OCI-LY1 (cell line): Measurements from ENCODE around the gene SPINK9.

ENCODE experiments used
- H2AFZ ChIP-seq: fragments of 200-600 bp; sonication (generic), shearing (Covaris generic); 2 replicates; pipeline ENCODE4 v1.6.0; 2014; ENCODE audit warnings: antibody characterized with exemption, mild to moderate bottlenecking, low read length
- H3F3A ChIP-seq: fragments of 200-600 bp; sonication (generic), shearing (Covaris generic); 2 replicates; pipeline ENCODE4 v1.6.0; 2014; ENCODE audit warnings: mild to moderate bottlenecking, antibody characterized with exemption, low read length, moderate library complexity; ENCODE audit not compliant: insufficient read depth
- H3K27ac ChIP-seq: fragments of 200-600 bp; sonication (generic); 2 replicates; pipeline ENCODE4 v1.5.1; 2014; ENCODE audit warnings: low read length, mixed run types, mild to moderate bottlenecking, low read depth; ENCODE audit not compliant: poor library complexity, severe bottlenecking
- H3K27me3 ChIP-seq: fragments of 200-600 bp; sonication (generic); 2 replicates; pipeline ENCODE4 v1.6.0; 2014; ENCODE audit warnings: antibody characterized with exemption, mild to moderate bottlenecking, low read length, moderate library complexity; ENCODE audit not compliant: insufficient read depth
- H3K36me3 ChIP-seq: fragments of 200-600 bp; sonication (generic); 2 replicates; pipeline ENCODE4 v1.6.1; 2014; ENCODE audit warnings: mild to moderate bottlenecking, antibody characterized with exemption, low read length, moderate library complexity, mixed read lengths; ENCODE audit not compliant: insufficient read depth
- H3K4me1 ChIP-seq: fragments of 200-600 bp; sonication (generic); 2 replicates; pipeline ENCODE4 v1.5.1; 2014; ENCODE audit warnings: mild to moderate bottlenecking, low read length, moderate library complexity; ENCODE audit not compliant: insufficient read depth, severe bottlenecking
- H3K4me2 ChIP-seq: fragments of 200-600 bp; sonication (generic), shearing (Covaris generic); 2 replicates; pipeline ENCODE4 v1.6.1; 2014; ENCODE audit warnings: low read length
- H3K4me3 ChIP-seq: fragments of 200-600 bp; sonication (generic); 2 replicates; pipeline ENCODE4 v1.5.1; 2014; ENCODE audit warnings: low read length, low read depth, mild to moderate bottlenecking, mixed read lengths; ENCODE audit not compliant: poor library complexity, severe bottlenecking
- H3K79me2 ChIP-seq: fragments of 200-600 bp; shearing (Covaris generic); 2 replicates; pipeline ENCODE4 v1.6.1; 2016; ENCODE audit warnings: mixed run types, low read length, mixed read lengths; ENCODE audit not compliant: insufficient read depth
- H3K9ac ChIP-seq: fragments of 200-600 bp; sonication (generic), shearing (Covaris generic); 2 replicates; pipeline ENCODE4 v1.6.1; 2014; ENCODE audit warnings: mild to moderate bottlenecking, low read length, mixed read lengths
- H3K9me2 ChIP-seq: fragments of 200-600 bp; sonication (generic), shearing (Covaris generic); 2 replicates; pipeline ENCODE4 v1.6.1; 2014; ENCODE audit warnings: low read depth, mild to moderate bottlenecking, low read length, mixed read lengths
- H3K9me3 ChIP-seq: fragments of 200-600 bp; shearing (Covaris generic); 2 replicates; pipeline ENCODE4 v1.6.1; 2014; ENCODE audit warnings: low read length, mixed read lengths
- H4K20me1 ChIP-seq: fragments of 200-600 bp; sonication (generic), shearing (Covaris generic); 2 replicates; pipeline ENCODE4 v1.6.0; 2016; ENCODE audit warnings: mild to moderate bottlenecking, low read length; ENCODE audit not compliant: insufficient read depth
- EZH2 ChIP-seq: fragments of 200-600 bp; sonication (generic), shearing (Covaris generic); IDR thresholded peaks from 2 replicates; pipeline ENCODE4 v1.8.0; 2017; ENCODE audit warnings: borderline replicate concordance, mixed run types, mild to moderate bottlenecking, antibody characterized with exemption, low read length, moderate library complexity, mixed read lengths
- TF ChIP-seq, protein P1 (sequence below): fragments of 200-600 bp; sonication (generic), shearing (Covaris generic); IDR thresholded peaks from 2 replicates; pipeline ENCODE4 v1.5.1; 2017; ENCODE audit warnings: mild to moderate bottlenecking, antibody characterized with exemption, low read length, moderate library complexity, mixed read lengths

Gene SPINK9, protein sequence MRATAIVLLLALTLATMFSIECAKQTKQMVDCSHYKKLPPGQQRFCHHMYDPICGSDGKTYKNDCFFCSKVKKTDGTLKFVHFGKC

DNA sequence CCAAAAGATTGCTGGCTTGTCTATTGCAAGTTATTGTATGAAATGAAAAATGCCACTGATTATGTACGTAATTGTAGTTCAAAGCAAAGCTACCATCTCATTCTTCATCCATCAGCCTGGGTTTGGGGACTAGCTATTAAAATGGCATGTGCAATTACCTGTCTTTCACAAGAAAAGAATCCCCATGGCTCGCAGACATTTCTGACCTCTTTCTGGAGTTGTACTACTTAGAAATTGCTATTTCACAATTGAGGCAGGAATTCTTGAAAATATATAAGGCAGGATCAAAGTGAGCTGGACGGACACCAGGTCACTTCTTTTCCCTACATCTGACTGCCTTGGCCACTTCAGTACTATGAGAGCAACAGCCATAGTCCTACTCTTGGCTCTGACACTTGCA, at the start of gene SPINK9:
SPINK9 (plus strand) TSS at position 301 of the 400 bp plus-strand sequence; CDS start at position 356, 55 bp downstream.
- Histone ChIP-seq H3K9me3 (no peaks in the 10 kb centered on the region), H3K27me3 (no peaks in the 10 kb centered on the region), H3F3A (no peaks in the 10 kb centered on the region), H3K4me1 (no peaks in the 10 kb centered on the region), H3K27ac (no peak within 1 kb of the TSS), H2AFZ (no peak within 1 kb of the TSS), H3K9ac (no peak within 1 kb of the TSS), H3K79me2 (no peaks in the 10 kb centered on the region), H3K9me2 (no peaks in the 10 kb centered on the region), H3K36me3 (no peaks in the 10 kb centered on the region), H3K4me2 (no peak within 1 kb of the TSS), H4K20me1 (no peaks in the 10 kb centered on the region), H3K4me3 (no peak within 1 kb of the TSS)
- TF ChIP-seq, protein P1, sequence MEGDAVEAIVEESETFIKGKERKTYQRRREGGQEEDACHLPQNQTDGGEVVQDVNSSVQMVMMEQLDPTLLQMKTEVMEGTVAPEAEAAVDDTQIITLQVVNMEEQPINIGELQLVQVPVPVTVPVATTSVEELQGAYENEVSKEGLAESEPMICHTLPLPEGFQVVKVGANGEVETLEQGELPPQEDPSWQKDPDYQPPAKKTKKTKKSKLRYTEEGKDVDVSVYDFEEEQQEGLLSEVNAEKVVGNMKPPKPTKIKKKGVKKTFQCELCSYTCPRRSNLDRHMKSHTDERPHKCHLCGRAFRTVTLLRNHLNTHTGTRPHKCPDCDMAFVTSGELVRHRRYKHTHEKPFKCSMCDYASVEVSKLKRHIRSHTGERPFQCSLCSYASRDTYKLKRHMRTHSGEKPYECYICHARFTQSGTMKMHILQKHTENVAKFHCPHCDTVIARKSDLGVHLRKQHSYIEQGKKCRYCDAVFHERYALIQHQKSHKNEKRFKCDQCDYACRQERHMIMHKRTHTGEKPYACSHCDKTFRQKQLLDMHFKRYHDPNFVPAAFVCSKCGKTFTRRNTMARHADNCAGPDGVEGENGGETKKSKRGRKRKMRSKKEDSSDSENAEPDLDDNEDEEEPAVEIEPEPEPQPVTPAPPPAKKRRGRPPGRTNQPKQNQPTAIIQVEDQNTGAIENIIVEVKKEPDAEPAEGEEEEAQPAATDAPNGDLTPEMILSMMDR, result no peak
- no peak for TF ChIP-seq EZH2

DNA sequence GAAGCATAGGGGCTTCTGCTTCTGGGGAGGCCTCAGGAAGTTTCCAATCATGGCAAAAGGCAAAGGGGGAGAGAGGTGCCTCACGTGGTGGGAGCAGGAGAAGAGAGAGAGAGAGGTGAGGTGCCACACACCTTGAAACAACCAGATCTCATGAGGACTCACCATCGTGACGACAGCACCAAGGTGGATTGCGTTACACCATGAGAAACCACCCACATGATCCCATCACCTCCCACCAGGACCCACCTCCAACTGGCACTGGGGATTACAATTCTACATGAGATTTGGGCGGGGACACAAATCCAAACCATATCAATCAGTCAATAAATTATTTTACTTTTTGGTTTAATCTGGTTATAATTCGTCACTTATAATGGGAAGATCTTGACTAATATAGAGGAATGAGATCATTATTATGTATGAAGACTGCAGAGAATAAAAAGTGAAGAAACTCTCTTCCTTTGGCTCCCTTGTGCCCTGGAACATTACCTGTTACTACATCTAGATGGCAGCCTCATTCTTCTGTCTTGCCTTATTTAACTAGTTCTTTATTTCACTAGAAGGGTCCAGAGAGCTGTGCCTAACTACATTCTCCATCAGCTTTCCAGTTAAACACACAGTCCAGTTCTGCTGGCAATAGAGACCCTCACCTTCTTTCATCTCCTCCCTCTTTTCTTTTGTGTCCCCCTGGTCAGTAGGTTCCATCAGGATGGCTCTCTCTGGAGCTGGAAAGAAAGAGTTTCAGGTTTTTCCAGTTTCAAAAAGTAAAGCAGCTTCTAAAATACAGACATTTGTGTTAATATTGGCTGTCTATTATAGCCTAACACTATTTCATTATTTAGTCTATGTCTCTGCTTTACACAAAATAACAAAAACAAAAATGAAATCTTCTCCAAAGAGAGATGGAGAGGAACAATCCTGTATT, 44.8 kb upstream of the SPINK9 start:
- Histone ChIP-seq H3K4me3 (no peak overlapping the region), H2AFZ (no peak overlapping the region)
- TF ChIP-seq, protein P1, result peak; percentile 56
- TF ChIP-seq EZH2, result no peak

DNA sequence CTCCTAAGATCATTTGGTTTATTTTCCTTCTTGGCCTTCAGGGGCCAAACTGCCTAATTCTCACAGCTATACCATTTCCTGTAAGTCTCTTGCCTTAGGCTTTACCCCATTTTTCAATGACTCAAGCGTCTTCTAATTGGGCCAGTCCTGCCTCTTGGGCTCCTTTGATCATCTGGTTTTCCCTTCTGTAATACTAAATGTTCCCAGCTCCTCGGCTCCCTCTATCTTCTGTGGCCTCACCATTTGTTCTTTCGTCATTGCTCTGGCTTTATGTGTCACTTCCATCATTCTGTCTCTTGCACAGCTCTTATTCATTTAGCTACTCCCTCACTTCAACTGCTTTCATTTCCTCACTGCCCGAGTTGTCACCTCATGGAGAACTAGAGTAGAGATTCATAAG, 37.6 kb upstream of the SPINK9 start:
- Histone ChIP-seq H3K4me1 (no peaks in the 10 kb centered on the region), H3F3A (no peaks in the 10 kb centered on the region), H3K36me3 (no peaks in the 10 kb centered on the region), H2AFZ (no peak overlapping the region), H3K27me3 (no peaks in the 10 kb centered on the region), H3K9me3 (no peaks in the 10 kb centered on the region), H4K20me1 (no peaks in the 10 kb centered on the region), H3K4me2 (no peak overlapping the region), H3K9ac (no peak overlapping the region), H3K79me2 (no peaks in the 10 kb centered on the region), H3K27ac (no peak overlapping the region), H3K4me3 (no peak overlapping the region), H3K9me2 (no peaks in the 10 kb centered on the region)
- TF ChIP-seq EZH2, result no peak
- TF ChIP-seq, protein P1, result no peak

More for the DNA sequence above, 44.8 kb upstream of the SPINK9 start:
- Histone ChIP-seq H3K36me3 (no peaks in the 10 kb centered on the region), H4K20me1 (no peaks in the 10 kb centered on the region), H3K27me3 (0 out of 2 replicates have a peak, but pooled peaks cover 3% of the 10 kb centered on the region), H3K9ac (no peak overlapping the region), H3K9me2 (no peaks in the 10 kb centered on the region), H3K79me2 (no peaks in the 10 kb centered on the region), H3F3A (no peaks in the 10 kb centered on the region), H3K4me2 (no peak overlapping the region), H3K27ac (no peak overlapping the region), H3K4me1 (no peaks in the 10 kb centered on the region), H3K9me3 (no peaks in the 10 kb centered on the region)
